Measurements from ENCODE around the gene XRCC2.
"Not testable (repeated sequence)": the region's sequence is repeated elsewhere in the genome, so short reads cannot be mapped to it uniquely, and the experiment has no call there.

The XRCC2 gene

DNA sequence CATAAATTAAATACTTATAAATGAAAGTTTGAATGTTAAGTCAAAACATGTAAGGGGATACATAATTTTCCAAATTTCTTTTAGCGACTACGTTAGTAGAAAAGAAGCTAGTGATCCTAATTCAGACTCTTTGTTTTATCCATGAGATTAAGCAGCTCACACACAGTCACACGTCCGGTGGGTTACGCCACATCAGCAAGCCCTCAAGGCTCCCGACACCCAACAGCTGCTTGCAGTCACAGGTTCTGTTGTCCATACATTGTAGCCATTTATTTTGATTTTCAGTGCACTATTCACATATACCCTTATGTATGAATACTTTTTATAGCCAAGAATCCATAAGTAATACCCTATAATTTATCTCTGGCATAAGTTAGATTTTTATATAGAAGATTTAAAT, 39.5 kb downstream of the XRCC2 start:
- no peak overlapping the region for H3K4me3 ChIP-seq (ENCODE audit: low read depth, low read length)
- no peak for TF ChIP-seq CTCF (IDR thresholded peaks at IDR 0.05; ENCODE audit: low read depth, low read length, missing control alignments)
- in situ Hi-C loops (cut with HindIII; ENCODE audit: low sequenced_read_pairs), result no loop called here
- no peak for DNase-seq (ENCODE audit: low read depth)

GRCh38 chr7:152633504-152633903, 42.4 kb downstream of the XRCC2 start:
- no peak overlapping the region for H3K4me3 ChIP-seq (ENCODE audit: low read depth, low read length)
- no peak for DNase-seq (ENCODE audit: low read depth)
- no peak for TF ChIP-seq CTCF (IDR thresholded peaks at IDR 0.05; ENCODE audit: low read depth, low read length, missing control alignments)
- in situ Hi-C loops (cut with HindIII; ENCODE audit: low sequenced_read_pairs), result no loop called here

GRCh38 chr7:152633072-152633471, 42.9 kb downstream of the XRCC2 start:
- in situ Hi-C loops (cut with HindIII; ENCODE audit: low sequenced_read_pairs), result no loop called here
- no peak for TF ChIP-seq CTCF (IDR thresholded peaks at IDR 0.05; ENCODE audit: low read depth, low read length, missing control alignments)

GRCh38 chr7:152628772-152629171, 47.2 kb downstream of the XRCC2 start:
- DNase-seq (ENCODE audit: low read depth); in situ Hi-C loops (cut with HindIII; ENCODE audit: low sequenced_read_pairs); H3K4me3 ChIP-seq (ENCODE audit: low read depth, low read length): not testable (repeated sequence)

More at GRCh38 chr7:152633072-152633471, 42.9 kb downstream of the XRCC2 start:
- no peak for DNase-seq (ENCODE audit: low read depth)
- no peak overlapping the region for H3K4me3 ChIP-seq (ENCODE audit: low read depth, low read length)

DNA sequence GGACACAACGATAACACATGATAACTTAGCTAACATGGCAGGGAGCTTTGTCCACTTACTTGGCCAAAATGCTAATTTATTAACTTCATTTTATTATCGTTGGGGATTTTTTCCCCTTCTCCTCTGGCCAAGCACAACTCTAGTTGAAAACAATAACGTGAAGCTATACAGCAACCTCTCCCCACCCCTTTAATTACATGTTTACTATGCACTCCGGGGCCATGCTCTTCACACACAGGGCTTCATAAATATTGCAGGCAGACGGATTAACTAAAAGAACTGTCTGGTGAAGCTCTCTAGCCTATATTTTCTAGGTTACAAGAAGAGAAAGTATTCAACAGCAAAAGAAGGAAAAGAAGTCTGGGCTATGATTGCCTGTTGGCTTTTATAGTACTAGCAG, 51.7 kb downstream of the XRCC2 start:
- DNase-seq (ENCODE audit: low read depth), result no peak
- H3K4me3 ChIP-seq (ENCODE audit: low read depth, low read length), result no peak overlapping the region
- in situ Hi-C loops (cut with HindIII; ENCODE audit: low sequenced_read_pairs), result no loop called here
- no peak for TF ChIP-seq CTCF (IDR thresholded peaks at IDR 0.05; ENCODE audit: low read depth, low read length, missing control alignments)

GRCh38 chr7:152621426-152621825, 54.5 kb downstream of the XRCC2 start:
- no peak overlapping the region for H3K4me3 ChIP-seq (ENCODE audit: low read depth, low read length)
- TF ChIP-seq CTCF (IDR thresholded peaks at IDR 0.05; ENCODE audit: low read depth, low read length, missing control alignments), result no peak
- in situ Hi-C loops (cut with HindIII; ENCODE audit: low sequenced_read_pairs), result no loop called here
- no peak for DNase-seq (ENCODE audit: low read depth)

DNA sequence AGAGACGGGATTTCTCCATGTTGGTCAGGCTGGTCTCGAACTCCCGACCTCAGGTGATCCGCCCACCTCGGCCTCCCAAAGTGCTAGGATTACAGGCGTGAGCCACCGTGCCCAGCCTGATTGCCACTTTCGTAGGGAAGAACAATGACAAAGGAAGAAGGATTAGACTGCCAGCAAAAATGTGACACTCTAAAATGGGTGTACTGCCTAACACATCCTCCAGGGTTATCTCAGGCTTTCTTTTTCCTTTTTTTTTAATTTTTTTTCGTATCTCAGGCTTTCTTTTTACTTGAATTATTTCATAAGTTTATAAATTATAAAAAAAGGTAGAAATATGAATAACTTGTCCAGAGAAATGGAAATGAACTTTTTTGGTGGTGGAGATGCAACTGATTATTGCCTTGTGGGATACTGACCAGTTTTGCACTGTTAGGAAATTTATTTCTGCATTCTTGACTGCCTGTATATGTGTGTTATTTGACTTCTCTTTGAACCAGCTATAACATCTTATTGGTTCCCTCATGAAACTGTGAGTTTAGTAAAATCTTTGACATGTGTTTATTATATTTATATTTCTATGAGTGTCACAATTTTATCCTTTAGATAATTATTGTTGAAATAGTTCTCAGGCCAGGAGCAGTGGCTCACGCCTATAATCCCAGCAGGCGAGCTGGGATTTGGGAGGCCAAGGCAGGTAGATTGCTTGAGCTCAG, 56.8 kb downstream of the XRCC2 start:
- no peak overlapping the region for H3K4me3 ChIP-seq (ENCODE audit: low read depth, low read length)
- in situ Hi-C loops (cut with HindIII; ENCODE audit: low sequenced_read_pairs), result no loop called here
- DNase-seq (ENCODE audit: low read depth), result no peak
- no peak for TF ChIP-seq CTCF (IDR thresholded peaks at IDR 0.05; ENCODE audit: low read depth, low read length, missing control alignments)

Measured in astrocyte of the cerebellum (primary cell).